ENCODE data around the gene SUSD4.

Gene SUSD4

DNA sequence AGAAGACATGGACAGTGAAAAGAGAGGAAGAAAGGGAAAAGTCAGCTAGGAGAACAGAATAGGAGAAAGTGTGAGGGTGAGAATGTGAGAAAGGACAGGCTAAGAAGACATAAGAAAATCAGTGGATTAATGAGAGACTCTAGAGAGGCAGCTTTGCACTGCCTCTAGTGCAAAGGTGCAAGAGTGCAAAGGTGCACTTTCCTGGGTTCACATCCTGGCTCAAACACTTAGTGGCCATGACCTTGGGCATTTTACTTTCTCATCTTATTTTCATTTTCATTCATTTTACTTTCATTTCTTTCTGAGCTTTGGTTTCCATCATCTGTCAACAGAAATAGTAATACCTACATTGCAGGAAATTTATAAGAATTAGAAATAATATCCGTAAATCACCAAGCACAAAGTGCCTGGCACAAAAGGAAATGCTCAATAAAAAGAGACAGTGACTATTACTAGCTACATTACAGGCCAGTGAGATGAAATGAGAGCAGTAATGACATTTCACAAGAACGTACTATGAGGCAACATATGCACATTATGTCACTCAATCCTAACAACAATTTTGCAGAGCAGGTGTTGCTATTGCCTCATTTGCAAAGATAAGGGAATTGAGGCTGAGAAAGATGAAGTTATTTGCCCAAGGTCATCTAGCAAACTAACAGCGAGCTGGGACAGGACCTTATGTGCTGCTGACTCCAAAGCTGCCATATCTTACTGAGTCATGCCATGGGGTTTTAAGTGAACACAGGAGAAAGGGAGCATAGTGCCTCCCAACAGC is 113.9 kb downstream of the SUSD4 start:
- no peak for DNase-seq (ENCODE audit: low spot score)

DNA sequence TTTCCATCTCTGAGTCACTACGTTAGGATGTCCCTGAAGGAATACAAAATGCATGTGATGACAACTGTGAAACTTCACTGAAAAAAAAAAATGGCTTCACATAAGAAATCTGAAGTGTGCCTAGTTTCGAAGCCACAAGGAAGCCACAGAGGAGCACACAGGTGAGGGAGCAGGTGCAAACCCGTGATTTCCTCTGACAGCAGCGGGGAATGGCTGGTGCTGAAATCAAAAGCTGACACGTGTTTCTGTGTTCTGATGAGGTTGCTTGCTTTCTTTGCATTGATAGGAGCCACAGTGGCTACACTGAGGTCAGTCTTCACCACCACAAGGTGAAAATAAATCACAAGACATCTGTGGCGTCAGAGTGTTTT is 115.2 kb downstream of the SUSD4 start:
- DNase-seq (ENCODE audit: low spot score): no peak

DNA sequence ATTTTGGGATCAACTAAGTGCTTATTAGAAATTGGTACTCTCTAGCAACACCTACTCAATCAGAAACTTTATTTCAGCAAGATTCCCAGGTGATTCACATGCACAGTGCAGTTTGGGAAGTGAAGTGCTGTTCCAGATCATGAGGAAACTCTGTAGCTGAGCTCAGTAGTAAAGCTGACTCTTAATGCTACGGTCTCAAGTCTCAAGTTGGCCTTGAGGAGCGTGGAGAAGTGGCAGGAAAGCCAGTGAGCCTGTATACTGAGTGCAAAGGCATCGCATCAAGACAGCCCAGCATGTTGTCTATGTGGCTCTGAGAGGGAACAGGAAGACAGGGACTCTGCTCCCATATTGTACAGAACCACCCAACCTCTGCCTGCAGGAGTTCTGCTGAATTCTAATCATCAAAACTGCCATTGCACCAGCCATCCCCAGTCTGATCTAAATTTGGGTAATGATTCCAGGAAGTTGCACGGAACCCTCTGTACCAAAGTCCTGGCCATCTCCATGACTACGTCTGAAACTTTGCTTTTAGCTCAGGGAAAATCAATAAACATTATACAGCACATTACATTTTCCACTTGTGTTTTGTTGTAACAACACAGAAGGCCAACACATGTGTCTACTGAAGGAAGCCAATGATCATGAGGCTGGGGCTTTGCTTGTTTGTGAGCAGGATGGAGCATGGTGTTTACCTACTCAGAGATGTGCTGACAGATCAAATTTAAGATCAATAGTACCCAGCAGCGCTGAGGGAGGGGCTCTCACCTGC is 115.8 kb downstream of the SUSD4 start:
- DNase-seq (ENCODE audit: low spot score): no peak

DNA sequence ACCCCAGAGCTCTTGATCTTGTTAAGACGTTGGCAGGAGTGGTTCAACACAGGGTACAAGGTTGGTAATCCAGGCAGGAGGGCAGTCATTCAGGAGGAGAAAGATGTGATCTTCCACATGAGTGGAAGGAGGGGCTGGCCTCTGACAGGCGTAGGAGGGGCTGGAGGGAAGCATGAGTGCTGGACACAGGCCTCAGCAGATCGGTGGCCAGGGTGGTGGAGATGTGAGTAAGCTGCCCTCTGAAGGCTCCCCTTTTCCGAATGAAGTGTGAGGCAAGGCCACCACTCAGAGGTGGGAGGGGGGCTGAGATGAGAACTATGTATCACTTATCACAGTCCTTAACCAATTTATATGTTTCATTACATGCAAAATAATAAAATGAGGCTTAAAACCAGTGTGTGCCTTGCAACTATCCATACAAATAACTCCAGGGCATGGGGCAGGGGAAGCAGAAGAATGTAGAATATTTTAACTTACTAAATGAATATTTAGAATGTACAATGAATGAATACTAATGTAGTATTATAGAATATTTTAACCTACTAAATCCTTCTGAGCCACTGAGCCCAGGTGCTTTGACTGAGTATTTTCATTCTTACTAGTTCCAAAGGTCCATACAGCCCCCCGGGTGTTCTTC is 117.4 kb downstream of the SUSD4 start:
- DNase-seq (ENCODE audit: low spot score): no peak

DNA sequence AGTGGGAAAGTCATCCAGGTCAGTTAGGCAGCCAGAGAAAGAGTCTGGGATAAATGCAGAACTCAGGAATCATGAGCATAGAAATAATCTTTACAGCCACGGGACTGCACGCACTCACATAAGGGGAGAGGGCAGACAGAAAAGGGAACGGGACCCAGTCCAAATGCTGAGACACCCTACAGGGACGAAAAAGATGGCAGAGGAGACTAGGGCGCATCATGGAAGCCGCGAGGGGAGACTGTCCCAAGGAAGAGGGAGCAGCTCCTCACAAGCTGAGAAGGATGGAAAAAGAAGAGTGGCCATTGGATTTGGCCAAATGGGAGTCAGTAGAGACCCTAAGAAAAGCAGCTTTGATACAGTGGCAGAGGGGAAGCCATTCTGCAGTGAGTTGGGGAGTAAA is 118.0 kb downstream of the SUSD4 start:
- DNase-seq (ENCODE audit: low spot score): no peak

DNA sequence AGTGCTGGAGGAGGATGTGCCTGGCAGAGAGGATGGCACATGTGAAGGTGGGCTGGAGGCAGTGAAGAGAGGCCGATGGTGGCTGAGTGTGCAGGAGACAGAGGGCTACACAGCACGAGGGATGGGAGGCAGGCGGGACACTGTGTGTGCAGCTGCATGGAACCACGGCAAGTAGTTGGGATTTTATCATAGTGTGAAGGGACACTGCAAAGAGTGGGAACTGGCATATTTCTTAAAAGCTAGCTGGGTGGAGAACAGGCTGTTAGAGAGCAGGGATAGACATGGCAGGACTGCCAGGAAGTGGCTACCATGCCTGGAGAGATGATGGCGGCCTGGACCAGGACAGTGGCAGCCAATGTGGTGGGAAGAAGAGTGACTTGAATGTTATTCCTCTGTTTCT is 118.6 kb downstream of the SUSD4 start:
- no peak for DNase-seq (ENCODE audit: low spot score)

DNA sequence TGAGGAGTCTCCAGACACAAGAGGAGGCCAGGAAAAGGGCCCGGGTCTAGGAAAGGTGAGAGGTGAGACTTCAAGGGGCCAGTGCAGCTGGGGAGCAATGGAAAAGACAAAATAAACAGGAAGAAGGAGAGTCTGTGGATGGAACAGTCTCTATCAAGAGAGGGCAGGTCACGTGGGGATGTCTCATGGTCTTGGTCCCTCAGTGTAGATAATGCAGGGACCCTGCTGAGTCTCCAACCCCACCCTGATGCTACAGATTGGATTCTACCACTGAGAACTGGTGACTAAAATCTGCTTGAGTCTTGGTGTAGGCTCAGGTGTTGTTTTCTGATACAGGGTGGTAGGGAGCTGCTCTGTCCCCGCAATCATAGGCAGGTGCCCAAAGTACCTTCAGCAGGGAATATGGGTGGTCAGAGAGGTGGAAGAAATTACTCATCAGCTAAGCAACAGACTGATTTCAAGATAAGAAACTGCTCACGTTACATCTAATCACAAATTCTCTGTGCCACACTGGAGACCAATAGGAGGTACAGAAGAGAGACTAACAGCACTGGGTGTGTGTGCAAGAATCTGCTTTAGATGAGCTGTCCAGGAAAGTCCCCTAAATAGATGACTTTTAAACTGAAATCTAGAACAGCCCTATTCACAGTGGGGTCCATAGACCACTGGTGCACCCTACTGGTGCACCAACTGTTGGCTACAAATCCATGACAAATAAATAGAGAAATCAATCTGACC is 119.4 kb downstream of the SUSD4 start:
- DNase-seq (ENCODE audit: low spot score): no peak

DNA sequence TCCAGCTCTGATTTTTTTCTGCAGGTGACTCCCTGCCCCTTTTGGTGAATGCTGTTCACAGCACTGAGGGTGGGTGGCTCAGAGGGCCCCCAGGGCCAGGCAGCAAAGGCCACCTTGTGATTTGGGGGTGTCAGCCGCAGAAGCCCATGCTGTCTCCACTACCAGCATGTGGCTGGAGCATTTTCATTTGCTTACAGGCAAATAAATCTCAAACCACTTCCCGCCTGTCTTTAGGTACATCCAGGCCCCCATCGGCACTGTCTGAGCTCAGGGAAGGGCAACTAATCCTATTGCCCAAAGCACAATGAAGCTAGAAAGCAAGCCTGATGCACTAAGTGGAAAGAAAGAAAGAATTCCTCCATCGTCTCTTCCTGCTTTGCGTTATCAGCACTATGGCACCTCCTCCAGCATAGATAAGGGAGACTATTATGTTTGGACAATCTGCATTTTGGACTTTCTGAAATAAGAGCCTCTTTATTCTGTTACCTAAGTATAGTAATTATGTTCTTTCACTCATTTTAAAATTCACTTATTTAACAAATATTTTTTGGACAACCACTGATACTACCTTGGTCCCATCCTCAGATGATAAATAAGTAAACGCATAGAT is 120.4 kb downstream of the SUSD4 start:
- no peak for DNase-seq (ENCODE audit: low spot score)

DNA sequence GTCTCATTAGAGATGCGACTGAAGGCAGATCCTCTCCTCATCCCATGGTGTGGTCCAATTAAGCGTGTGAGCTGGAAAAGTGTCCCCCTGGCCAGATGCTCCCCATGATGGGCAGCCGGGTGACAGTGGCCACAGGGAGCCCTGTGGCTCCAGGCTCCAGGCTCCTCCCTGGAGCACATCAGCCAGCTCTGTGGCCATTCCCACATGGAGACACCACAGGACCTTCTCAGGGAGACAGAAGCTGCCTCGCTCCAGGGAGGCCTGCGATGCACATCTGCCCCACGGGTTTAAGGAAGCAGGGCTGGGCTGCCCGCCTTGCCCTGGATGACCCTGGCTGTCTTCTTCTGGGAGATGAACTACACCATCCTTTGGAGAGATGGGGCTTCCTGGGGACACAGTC is 121.0 kb downstream of the SUSD4 start:
- no peak for DNase-seq (ENCODE audit: low spot score)

DNA sequence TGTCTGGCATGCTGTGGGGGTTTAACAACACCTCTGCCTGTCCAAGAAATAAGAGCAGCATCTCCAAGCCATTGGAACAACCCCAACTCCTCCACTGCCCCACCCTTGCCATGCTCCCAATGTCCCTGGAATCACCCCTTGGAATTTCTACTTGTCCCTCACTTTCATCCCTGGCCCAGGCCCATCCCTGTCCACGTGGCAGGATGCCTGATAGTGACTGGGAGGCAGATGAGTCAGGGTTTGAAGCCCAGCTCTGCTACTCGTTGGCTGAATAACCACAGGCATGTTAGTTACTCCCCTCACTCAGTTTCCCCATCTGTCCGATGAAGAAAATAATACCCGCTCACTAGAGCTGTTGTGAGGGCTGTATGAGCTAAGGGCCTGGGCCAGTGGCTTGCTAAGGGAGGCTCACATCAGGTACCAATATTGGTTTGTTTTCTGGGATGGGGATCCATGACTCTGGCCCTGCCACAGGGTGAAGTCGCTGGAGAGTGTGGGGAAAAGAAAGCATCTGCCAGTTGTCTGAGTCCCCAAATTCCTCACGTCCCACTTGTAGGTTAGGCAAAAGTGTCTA is 121.5 kb downstream of the SUSD4 start:
- no peak for DNase-seq (ENCODE audit: low spot score)

DNA sequence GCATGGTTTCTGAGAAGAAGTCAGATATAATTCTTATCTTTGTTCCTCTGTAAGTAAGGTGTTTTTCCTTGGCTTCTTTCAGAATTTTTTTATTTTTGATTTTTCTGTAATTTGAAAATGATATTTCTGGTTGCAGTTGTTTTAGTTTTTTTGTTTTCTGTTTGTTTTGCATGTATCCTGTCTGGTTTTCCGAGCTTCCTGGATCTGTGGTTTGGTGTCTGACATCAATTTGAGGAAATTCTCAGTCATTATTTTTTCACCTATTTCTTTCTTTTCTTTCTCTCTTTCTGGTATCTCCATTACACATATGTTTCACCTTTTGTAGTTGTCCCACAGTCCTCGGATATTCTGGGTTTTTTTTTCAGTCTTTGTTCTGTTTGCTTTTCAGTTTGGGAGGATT is 123.9 kb downstream of the SUSD4 start:
- DNase-seq (ENCODE audit: low spot score): no peak

DNA sequence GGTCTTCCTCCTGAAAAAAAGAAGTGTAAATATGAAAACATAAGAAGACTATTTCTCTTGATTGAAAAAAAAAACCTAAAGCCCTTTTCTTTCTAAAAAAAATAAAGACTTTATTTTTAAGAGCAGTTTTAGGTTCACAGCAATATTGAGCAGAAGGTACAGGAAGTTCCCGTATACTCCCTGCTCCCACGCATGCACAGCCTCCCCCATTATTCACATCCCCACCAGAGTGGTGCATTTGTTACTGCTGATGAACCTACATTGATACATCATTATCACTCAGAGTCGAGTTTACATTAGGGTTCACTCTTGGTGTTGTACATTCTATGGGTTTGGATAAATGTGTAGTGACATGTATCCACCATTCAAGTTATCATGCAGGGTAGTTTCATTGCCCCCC is 128.9 kb downstream of the SUSD4 start:
- DNase-seq (ENCODE audit: low spot score): no peak

DNA sequence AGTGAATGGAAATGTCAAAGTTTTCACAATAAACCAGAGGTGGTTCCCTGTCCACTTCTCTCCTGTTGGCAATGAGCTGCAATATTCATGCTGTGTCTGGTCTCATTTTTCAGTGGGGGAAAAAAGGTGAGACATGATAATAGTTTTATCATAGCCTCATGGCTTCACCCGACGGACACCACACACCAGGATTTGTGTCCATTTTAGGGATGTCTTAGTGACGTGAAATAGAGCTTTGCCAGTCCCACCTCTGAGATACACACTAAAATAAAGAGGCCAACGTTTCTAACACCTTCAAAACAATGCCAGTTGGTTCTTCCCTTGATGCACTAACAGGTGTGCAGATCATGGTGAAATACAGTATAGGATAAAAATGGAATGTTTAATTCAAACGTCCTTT is 129.4 kb downstream of the SUSD4 start:
- no peak for DNase-seq (ENCODE audit: low spot score)

DNA sequence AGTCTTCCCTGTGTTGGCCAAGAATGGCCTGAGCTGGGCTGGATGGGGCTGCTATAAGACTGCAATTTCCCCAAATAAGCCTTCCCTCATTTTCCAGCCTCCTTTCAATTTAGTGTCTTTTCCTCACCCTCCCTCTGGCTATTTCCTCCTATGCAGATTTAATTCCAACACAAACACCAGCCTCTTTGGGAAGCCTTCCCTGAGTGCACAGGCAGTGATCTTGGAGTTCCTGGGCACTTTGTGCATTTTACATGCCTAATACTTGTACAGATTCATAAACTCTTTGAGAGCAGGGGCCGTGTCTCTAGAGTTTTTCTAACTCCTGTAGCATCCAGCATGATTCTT is 129.8 kb downstream of the SUSD4 start:
- DNase-seq (ENCODE audit: low spot score): no peak

DNA sequence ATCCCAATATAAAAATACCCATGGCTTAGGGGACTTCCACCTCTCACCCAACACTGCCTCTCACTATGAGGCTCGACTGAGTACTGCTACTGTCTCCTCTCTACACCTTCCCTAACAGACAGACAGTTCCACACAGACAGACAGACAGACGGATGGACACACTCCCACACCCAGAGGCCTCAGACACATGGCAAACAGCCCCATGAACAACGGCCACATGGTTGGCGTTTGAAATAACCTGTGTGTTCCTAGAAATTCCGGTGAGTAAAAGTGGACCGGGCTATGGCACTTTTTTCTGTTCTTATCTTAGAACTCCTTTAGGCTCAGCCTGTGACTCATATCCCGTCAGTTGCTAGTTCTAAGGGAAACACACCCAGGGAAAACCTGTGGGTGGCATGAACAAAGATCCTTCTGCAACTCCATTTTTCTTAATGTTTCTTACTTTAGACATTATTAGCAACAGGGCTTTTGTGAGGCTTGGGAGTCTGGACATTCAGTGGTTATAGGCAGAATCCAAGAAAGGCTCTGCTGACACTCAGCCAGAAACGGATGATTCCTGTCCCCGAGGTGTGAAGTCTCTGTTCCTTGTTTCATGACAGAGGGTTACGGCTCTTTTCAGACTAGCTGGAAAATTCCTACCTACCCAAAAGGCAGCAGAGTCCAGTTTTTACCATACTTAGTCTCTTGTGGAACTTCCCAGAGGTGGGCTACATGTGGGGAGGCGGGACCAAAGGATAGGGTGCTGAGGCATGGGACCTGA is 130.4 kb downstream of the SUSD4 start:
- peak; percentile 82 for DNase-seq (ENCODE audit: low spot score)

DNA sequence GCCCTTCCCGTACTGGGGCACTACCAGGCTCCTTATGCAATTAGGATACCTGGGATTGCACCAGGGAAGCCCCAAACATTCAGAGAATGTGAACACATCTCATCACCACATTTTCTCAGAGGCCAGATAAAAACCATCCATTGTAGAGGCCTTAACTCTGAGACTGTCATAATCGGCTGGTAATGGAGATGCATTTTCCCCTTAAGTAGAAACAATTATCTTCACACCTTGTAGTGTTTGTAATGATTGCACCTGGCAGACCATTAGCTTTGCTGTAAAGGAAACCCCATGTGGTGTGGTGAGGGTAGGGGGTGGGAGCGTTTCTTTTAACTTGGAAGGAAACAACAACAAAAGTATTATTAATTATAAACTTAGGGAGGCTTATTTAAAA is 131.0 kb downstream of the SUSD4 start:
- peak; percentile 18 for DNase-seq (ENCODE audit: low spot score)

DNA sequence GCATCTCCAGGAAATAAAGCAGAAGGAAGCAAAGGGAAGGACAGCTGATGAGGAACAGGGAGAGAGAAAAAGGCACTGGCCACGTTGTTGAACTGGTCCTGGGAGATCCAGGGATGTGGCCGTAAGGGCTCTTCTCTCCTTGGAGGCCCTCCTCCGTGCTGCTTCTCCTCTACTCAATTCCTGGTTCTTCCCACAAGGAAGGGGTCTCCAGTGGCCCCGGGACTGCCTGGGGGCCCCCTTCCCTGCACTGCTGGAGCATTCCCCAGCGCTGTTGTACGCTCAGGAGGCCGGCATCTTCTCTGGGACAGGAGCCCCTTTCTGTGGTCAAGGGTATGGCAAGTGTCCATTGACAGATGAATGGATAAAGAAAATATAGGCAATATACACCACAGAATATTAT is 132.4 kb downstream of the SUSD4 start:
- DNase-seq (ENCODE audit: low spot score): no peak

DNA sequence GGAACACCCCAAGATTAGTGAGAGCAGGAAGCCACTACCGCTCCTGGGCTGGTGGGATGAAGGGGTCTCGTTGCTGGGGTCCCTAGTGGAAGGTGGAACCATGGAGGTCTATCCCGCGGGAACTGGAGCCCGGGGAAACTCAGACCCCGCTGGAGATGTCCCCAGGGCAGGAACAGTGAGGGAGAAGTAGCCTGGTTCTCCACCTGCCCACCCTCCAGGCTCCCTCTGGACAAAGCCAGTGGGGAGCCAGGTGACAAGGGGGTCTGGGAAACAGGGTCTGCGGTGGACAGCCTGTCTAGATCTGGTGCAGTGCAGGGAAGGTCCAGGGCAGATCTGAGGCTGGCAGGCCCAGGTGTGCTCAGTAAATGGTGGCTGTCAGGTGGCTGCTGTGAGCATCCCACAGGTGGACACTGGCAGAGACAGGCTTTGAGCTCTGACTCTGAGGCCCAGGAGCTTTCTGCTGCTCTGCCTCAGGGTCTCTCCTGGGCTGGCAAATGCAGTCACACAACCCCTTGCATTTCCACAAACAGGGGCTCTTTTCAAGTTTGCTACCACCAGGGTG is 132.9 kb downstream of the SUSD4 start:
- no peak for DNase-seq (ENCODE audit: low spot score)

DNA sequence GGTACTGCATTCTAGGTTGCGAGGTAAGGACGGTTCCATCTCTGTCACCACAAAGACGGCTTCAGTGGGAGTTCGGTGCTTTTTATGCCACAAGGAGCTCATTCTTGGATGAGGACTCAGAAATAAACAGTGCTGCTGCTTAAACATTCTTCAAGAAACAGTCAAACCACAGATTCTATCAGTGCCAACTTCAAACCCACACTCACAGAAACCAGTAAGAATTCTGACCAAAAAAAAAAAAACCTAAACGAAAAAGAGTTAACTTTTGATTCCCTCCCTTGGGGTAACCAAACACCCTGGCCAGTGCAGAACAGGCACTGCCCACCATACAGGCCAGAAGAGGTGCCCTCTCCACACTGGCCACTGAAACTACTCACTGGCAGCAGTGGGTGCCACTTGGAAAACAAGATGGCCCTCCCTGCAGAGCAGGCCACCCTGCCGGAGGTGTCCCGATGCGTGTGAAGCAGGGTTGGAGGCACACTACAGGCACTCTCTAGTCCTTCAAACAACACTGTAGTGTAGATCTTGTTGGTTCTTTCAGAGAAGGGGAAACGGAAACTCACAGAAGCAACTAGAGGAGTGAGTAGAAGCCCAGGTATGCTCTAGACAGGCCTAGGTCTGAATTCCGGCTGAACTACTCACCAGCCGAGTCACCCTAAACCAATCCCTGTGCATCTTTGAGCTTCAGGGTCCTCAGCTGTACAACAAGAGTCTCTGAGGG is 133.7 kb downstream of the SUSD4 start:
- peak; percentile 37 for DNase-seq (ENCODE audit: low spot score)

DNA sequence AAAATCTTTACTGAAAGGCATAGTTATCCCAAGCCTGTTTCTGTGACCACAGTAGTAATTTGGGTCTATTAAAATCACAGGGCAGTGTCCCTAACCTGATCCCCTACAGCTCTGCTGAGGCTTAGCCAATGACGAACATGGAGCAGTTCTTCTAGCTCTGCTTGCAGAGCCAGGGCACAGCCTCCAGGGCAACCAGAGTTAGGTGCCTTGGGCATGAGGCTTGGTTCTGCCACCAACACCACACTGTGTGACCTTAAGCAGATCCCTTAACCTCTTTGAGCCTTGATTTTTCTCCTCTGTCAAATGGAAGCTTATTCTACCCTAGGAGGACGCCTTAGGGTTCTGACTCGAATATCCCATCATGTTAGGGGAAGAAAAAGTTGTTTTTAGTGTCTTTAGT is 134.2 kb downstream of the SUSD4 start:
- DNase-seq (ENCODE audit: low spot score): no peak

All from SW480 (cell line).